DMS153 (cell line): ENCODE measurements around the gene NEO1.

ENCODE experiments used
- DNase-seq: peaks from one replicate; lab custom pipeline; 2025; lab: John Stamatoyannopoulos, UW

The NEO1 gene

DNA sequence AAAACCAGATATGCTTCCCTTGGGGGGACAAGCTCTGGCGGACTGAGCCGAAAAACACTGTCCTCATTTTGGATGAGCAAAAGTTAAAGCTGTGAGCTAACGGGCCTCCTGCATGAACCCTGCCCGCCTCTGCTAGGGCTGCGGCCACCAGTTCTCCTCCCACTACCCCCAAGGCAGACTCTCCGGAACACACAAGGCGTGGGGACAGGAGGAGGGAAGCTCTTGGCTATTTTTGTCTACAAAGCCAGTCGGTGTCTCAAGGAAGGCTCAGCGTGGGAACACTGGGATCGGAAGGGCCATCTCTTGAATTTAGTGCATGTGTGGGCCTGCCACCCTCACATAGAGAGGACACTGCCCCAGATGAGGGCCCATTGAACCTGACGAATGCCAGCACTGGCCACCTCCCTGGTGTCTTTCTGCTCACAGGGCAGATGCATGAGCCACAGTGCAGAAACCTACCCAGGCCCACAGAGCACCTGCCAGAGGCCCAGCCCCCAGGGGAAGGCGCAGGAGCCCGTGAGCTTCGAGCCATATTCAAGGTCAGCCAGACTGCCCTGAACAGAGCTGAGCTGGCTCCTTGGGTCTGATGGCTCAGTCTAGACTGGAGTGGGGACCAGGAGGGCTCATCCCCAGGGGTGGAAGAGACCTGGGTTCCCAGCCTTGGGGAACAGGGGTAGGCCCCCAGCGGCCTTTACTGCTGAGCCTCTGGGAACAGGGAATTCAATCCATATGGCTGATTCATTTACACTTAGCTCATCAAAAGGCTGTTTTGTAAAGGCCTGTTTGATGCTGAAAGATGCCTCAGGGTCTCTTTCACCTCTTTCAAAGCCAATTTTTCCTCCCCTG, 278.2 kb downstream of the NEO1 start:
- DNase-seq: no peak

- no peak for DNase-seq
These were observed 279.2 kb downstream of the NEO1 start for GRCh38 chr15:73331501-73331900.

GRCh38 chr15:73331991-73332925, 280.0 kb downstream of the NEO1 start:
- no peak for DNase-seq

- DNase-seq: no peak
These were observed 280.7 kb downstream of the NEO1 start for GRCh38 chr15:73333001-73333400.

GRCh38 chr15:73334086-73334485, 281.8 kb downstream of the NEO1 start:
- DNase-seq: no peak

DNA sequence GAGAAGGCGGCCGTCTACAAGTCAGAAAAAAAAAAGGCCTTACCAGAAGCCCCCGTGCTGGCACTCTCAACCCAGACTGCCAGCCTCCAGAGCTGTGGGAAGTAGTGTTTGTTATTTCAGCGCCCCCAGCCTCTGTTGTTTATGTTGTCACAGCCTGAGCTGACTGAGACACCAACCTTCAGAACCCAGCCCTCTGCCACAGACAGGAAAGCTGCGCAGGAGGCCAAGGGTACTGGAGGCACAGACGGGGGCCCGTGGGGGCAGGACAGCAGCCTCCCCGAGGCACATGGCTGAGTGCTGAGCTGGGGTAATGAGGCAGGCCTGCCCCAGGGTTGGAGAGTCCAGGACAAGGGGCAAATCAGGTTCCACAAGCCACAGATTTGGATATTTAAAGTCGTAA, 282.8 kb downstream of the NEO1 start:
- DNase-seq: no peak

GRCh38 chr15:73335471-73335870, 283.2 kb downstream of the NEO1 start:
- DNase-seq: no peak

DNA sequence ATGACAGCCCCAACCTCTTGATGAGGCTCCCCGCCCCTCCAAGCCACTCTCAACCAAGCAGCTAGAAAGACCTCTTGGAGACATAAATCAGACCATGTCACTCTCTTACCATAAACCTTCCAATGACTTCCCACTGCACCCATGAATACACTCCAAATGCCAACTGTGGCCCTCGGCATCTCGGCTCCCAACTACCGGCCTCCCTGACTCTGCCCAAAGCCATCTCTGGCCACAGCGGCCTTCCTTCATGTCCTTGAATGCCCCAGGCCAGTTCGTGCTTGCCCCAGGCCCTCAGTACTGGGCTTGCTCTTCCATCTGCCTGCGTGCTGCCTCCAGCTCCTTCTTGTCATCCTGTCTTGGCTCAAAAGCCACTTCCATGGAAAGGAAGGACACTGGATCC, 284.5 kb downstream of the NEO1 start:
- no peak for DNase-seq

- DNase-seq: no peak
These were observed 284.9 kb downstream of the NEO1 start for GRCh38 chr15:73337187-73337586.

GRCh38 chr15:73338058-73338457, 285.8 kb downstream of the NEO1 start:
- DNase-seq: peak; percentile 49

GRCh38 chr15:73338606-73339374, 286.5 kb downstream of the NEO1 start:
- DNase-seq: no peak

DNA sequence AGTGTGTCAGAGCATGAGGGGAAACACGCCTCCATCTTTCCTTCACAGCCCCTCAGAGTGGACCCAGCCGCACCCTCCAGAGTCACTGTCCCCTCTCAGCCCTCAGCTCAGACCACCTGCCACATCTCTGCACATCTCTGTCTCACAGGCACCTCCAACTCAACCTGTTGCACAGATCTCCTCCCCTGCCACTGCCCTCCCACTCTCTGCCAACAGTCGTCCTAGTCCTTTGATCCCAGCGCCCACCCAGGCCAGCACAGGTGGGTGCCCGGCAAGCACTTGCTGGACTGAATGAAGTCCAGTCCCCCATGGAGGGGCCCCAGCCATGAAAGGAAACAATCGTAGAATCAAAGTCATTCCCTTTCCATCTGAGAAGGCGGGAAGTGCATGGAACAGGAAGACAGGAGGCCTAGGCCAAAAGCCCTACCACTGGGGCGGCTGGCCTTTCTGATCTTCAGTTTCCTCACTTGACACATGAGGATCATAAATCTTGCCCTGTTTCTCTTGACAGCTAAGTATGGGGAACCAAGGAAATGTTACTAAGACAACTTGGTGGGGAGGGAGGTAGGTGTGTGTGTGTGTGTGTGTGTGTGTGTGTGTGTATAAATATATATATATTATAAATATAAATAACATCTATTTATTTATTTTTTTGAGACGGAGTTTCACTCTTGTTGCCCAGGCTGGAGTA, 288.4 kb downstream of the NEO1 start:
- no peak for DNase-seq

DNA sequence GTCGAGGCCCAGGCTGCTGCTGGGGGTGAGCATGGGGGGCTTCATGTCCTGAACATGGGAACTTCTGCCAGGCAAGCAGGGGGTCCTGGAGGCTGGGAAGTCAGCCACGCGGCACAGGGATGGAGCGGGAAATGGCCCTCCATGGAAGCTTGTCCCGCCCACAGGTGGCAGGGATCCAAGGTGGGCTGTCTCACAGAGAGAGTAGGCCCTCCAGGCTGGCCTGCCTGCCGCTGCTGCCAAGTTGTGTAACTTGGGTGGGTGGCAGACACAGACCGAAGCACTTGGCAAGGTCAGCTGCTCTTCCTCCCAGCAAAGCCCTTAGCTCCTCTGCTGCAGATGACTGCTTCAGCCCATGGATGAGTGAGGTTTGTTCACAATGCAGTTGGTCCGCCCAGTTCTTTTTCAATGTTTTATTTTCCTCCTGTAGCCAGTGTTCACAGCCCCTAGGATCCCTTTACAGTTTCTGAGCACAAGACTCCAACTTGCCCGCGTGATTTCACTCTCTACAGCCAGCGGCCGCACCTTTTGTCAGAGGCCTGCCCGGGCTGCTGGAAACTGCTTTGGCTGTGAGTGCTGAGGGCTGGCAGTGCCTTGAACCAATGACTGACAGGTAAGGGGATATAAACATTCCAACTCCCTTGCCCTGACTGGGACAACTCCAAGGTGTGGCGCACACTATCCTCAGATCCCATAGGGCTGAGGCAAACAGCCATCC, 289.8 kb downstream of the NEO1 start:
- DNase-seq: no peak

DNA sequence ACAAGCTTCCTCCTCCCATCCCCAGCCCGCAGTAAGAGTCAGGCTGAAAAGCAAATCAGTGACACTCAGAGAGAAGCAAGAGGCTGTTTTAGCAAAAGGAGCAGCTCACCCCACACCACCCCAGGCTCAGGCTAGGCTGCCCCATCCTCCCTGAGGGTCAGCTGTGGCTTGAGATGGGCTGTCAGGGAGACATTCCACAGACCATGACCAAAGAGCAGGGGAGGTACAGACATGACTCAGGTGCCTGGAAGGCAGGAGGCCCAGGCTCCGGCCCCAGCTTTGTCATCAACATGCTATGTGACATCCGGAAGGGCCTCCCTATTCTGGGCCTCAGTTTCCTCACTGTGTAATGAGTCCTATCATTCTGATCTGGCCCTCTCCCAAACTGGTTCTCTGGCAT, 291.8 kb downstream of the NEO1 start:
- no peak for DNase-seq

DNA sequence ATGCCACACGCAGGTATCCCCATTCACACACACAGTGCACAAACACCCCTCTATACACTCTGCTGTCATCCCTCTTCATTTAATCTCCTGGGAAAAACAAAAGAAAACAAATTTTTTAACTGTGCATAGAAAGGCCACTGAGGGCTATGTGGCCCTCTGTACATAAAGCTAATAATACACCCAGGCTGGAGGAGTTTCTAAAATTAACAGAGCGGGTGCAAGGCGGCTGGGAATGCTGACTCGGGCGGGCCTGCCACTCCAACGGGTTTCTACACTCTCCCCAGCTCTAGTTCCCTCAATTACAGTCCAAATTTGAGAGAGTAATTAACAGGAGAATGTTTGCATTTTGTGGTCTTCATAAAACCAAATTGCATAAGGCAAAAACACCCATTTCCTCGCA, 293.4 kb downstream of the NEO1 start:
- peak; percentile 81 for DNase-seq

DNA sequence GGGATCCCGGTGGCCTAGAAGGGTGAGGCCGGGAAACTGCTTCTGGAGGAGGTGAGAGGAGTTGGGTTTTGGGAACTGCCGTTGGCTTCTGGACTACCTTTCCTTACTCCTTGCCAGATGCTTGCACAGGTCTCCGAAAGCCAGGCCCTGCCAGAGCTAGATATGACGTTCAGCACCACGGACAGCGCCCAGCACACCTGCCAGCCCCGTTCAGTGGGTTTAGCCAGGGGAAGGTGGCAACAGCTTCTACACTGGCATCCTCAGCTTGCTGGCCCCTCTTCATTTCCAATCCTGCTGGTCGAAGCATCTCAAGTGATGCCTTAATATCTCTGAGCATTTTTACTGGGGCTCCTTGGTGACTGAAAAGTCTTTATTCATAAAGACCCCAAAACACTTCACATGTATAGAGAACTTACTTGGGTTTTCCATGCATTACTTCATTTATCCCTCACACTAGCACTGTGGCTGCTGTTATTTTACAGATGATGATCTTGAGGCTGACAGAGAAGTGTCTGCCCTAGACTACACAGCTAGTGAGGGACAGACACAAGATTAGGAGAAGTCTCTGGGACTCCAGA, 294.6 kb downstream of the NEO1 start:
- no peak for DNase-seq

DNA sequence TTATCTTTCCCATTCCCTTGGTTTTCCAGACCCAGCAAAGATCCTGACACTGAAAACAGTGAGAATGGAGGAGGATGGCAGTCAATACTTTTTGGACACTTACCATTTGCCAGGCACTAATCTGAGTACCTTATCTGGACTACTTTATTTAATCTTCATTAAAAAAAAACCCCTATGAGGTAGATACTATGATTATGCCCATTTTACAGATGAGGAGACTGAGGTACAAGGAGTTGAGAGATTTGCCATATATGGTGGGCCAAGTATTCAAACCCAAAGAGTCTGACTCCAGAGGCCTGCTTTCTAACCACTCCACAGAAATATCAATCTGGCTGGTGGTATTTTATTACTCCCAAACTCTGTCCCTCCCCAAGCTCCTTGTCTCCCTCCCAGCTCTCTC, 296.9 kb downstream of the NEO1 start:
- DNase-seq: no peak

GRCh38 chr15:73352082-73352481, 299.8 kb downstream of the NEO1 start:
- no peak for DNase-seq

DNA sequence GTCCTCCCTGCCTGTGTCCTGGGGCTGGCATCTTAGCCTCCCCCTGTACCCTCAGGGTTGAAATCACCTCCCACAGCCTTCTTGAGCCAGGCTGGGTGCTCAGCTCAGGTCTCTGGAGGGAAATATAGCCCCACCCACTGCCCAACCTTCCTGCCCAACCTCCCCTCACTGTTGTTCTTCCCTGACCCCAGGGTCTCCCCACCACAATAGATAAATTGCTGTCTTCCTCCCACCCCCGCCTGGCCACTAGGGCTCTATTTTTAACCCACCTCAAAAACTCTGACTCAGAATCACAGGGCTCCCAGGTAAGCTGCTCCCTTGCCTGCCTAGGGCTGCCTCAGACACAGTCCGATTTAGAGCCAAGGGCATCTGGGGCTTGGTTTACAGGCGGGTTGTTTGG, 301.5 kb downstream of the NEO1 start:
- DNase-seq: no peak

GRCh38 chr15:73354241-73354640, 302.0 kb downstream of the NEO1 start:
- no peak for DNase-seq
